H4 (cell line): ENCODE measurements around the gene SLC22A5. TPM values are rescaled to one million over a fixed set of nuclear protein-coding genes. Genes with fewer than 3 reads are reported as not detected.
"Not testable (repeated sequence)": the region's sequence is repeated elsewhere in the genome, so short reads cannot be mapped to it uniquely, and the experiment has no call there.

ENCODE experiments used
- DNase-seq: peaks from one replicate; pipeline ENCODE4 v3.0.0-alpha.2; 2015; ENCODE audit warnings: low spot score
- total RNA-seq: library from RNA; depleted of rRNA; stranded (reverse); fragments of >200 nt; shearing (Covaris generic); gene quantifications from 2 replicates; pipeline ENCODE4 v1.2.3, GENCODE V29; 2014

The SLC22A5 gene
- total RNA-seq, 1 experiment from 2014 or later, result 6.9 TPM

DNA sequence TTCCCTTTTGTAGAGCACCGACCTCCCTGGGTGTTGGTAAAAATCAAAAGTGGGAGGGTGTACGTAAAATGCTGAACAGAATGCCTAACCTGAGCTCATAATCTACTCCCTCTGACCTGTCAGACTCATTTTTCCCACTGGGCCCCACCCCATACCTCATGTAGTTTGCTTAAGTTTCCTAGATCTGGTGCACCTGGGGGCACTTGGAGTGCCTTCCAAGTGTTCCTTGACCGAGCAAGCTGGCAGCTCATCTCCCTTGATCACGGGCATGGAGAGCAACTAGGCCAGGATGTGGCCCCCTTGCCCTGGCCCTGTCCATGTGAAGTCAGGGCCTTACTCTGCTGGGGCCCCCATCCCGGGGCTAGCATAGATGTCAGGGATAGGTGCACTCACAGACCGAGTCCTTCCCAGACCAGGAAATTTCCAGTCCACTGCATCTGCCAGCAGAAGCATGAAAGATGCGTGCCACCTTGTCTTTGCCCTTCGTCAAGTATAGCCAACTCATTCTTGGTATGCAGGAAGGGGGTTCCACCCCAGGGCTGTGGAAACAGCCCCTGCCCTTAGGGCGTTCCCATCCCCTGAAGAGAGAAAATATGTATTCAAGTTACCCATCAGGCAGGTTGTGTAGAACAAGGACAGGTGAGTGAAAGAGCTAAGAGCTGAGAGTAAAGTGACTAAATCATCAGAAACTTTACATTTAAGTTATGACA, 41.9 kb downstream of the SLC22A5 start:
- DNase-seq, result no peak

DNA sequence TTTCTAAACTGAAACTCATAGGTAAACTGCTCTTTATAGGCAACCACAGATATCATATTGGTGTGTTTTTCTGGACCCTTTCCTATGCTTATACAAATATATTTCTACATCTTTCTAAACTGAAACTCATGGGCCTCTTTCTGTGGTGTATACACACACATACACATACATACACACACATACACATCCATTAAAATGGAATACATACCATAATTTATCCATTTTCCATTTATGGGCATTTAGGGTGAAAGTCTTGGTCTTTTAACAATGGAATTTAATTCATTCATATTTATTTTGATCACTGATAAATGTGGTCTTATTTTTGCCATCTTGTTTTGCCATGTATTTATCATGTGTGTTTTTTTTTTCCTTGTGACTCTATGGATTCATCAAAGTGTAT, 44.1 kb downstream of the SLC22A5 start:
- no peak for DNase-seq

DNA sequence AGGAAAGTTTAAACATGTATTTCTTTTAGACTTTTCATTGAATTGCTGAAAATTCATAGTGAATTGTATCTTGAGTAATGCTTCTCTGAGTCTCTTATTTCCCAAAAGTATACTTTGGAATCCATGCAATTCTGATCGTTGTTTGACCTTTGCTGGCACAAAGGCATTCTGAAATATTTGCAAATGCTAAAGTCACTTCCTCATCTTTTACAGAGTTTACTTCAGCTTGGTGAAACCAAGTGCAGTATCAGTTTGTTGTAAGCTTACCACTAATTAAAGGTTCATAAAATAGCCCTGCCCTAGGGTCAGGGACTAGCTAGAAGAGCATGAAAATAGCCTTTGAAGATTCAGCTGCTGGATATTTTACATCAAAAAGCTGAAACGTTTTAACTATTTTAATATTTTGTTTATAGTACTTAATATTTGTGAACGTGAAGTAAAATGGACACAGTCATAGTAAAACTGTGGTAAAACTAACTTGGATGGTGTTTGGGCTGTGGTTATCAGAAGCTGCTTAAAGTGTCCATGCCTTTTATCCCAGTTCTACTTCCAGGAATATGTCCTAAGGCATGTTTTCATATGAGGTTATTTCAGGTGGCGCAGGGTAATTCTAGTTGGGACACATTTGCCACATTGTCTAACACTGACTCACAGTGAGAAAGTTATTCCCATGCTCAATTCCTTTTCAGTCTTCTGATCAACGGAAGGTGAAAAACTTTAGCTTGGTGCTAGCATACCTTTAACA, 45.3 kb downstream of the SLC22A5 start:
- DNase-seq, result peak; percentile 94

DNA sequence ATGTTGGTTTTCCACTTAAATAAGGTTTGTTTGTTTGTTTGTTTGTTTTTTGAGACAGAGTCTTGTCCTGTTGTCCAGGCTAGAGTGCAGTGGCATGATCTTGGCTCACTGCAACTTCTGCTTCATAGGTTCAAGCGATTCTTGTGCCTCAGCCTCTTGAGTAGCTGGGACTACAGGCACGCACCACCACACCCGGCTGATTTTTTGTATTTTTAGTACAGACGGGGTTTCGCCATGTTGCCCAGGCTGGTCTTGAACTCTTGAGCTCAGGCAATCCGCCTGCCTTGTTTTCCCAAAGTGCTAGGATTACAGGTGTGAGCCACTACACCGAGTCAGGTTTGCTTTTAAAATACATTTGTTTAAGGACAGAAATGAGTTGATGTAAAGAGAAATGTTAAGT, 46.0 kb downstream of the SLC22A5 start:
- not testable (repeated sequence) for DNase-seq

DNA sequence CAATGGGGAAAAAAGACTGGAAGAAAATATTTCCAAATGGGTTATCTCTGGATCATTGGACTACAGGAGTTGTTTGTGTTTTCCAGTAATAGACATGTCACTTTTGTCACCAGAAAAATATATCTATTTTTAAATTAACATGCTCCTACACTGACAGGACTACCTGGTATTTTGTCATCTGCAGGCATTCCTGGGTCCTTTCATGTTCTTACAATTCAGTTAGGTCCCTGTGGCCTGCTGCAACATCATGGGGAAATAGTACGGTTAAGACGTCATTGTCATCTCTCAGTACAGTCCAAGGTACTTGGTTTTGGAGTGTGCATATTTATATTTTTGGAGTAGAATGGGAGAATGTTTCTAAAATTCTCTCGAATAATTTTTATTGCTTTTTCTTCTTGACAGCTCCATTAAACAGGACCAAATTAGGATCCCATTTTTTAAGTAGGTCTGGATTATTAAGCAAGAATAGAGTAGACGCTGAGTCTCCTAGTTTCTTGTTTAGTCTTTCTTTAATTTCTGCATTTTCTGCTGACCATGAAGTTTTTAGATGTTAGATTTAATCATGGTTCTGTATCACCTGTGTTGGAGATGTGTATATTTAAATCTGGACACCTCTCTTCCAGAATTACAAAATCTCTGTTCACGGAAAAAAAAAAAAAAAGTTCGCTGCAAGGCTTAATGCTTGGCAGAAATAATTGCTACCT, 46.9 kb downstream of the SLC22A5 start:
- no peak for DNase-seq

DNA sequence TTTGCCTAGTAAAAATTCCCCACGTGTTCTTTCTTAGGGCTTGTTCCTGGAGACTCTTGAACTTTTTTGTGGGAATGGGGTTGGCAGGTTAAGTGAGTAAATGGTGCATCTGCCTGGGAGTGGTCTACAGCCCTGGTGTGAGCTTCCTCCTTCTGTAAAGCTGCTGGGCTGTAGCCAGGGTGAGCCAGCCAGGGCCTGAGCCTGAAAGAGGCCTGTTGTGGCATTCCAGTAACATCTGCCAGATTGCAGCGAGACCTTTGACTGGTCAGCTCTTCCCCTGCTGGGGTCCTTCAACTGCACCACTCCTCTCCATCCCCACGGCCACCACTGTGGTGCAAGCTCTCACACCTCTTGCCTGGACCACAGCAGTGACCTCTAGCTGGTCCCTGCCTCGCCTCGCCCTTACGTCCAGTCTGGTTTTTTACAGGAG, 47.5 kb downstream of the SLC22A5 start:
- DNase-seq, result no peak

DNA sequence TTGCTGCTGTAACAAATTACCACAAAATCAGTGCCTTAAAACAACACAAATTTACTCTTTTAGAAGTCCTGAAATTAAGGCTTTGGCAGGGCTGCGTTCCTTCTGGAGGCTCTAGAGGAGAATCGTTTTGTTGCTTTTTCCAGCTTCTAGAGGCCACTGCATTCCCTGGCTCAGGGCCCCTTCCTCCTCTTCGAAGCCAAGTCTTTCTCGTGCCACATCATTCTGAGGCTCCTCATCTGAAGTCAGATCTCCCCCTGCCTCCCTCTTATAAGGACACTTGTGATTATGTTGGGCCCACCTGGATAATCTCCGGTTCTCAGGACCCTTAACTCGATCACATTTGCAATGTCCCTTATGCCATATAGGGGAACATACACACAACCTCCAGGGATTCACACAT, 48.0 kb downstream of the SLC22A5 start:
- DNase-seq, result no peak

DNA sequence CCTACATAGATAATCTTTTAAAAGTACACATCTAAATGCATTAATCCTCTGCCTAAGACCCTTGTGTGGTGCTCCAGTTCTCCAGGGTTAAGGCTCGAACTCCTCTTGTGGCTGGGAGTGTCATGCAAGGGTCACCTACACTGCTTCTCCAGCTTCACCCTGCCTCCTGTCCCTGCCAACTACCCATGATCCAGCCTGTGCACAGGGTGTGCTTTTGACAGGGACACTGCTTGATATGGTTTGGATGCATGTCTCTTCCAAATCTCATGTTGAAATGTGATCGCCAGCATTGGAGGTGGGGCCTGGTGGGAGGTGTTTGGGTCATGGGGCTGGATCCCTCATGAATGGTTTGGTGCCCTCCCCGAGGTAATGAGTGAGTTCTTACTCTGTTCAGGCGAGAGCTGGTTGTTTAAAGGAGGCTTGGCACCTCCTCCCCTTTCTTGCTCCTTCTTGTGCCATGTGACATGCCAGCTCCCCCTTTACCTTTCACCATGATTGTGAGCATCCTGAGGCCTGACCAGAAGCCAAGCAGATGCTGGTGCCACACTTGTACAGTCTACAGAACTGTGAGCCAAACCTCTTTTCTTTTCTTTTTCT, 48.5 kb downstream of the SLC22A5 start:
- DNase-seq, result no peak

DNA sequence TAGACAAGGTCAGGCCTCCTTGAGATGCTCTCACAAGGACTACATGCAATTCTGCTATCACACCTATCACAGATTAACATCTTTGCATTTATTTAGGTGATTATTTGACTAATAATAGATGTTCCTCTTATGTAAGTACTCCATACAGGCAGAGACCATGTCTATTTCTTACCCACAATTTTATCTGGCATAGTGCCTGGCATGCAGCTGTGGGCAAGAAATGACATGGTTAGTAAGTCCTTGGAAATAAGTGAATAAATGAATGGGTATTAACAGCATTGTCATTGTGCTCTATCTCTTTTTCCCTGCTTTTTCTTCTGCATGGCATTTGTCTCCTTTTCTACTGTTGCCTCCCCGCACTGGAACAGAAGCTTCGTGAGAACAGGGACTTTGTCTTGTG, 49.4 kb downstream of the SLC22A5 start:
- no peak for DNase-seq

DNA sequence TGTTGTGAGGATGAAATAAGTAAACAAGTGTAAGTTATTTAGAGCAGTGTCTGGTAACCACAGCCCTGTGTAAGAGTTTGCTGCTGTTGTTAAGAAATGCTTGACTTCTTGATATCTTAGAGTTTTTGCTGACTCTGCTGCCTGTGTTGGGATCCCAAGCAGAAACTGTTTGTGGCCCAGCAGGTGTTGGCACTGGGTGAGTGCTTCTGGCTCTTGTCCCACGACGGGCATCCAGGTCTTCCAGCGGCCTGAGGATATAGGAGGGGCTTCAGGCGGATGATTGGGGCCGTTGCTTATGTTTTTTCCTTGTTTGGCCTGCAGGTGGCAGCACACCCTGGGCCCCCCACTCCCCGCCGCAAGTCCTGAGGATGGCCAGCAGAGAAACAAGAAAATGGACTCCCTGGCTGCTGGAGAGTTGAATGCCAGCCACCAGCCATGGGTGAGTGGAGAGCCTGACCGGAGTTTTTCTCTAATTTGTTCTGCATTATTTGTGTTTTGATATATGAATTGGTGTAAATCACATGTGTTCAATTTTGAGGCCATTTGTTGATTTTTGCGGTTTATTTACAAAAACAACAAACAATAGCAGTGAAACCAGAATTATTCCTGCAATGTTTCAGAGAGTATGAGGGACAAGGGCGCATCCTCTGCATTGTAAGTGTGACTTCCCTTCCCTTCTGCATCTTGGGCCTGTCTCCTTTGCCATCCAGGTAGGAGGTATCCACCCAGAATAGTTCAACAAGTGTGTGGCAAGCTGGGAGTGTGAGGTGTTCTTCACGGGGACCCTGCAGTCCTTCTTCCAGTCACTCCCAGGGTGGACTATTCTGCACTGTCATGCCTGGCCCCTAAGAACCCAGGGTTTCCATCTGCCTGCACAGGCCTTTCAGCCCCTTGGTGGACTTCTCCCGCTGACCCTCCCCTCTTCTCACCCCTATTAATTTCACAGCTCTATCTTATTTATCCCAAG, 50.3 kb downstream of the SLC22A5 start:
- peak; percentile 79 for DNase-seq

DNA sequence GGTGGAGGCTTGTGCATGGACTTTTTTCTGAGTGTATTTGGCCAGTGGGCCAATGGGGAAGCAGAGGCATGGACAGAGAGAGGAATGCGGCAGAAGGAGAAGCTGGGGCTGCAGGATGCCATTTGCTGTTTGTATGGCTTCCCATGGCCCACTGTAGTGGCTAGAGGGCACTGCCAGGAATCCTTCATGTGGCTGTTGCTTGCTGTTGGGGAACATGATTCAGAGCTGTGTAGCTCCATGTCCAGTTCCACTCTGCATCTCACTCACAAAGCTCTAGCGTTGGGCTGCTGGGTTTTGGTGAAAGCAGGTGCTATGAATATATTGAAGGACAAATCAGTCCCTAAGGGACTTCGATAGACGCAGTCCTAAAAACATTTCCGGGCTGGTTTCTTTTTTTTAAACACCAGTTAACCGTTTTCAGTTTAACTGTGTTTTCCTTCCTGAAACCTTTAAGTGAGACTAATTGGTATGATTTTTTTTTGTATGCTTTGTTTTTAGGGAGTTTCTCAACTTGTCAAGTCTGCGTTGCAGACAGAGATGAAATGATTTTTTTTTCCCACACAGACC, 51.3 kb downstream of the SLC22A5 start:
- no peak for DNase-seq

DNA sequence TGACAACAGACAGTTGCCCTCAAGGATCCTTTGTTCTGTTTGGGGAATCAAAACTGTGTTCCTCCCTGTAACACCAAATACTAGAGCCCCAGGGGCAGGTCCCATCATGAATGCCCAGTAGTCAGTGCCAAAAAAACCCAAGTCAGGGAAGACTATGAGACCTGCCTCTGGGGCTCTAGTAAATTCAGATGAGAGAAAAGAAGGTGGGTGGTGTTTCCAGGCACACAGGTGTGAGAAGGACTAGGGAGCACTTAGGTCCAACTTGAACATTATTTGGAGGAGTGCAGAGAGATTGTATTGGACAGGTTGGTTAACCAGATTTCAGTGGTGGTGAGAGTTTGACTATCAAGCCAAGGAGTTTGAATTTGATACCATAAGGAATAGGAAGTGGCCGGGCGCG, 52.0 kb downstream of the SLC22A5 start:
- no peak for DNase-seq

DNA sequence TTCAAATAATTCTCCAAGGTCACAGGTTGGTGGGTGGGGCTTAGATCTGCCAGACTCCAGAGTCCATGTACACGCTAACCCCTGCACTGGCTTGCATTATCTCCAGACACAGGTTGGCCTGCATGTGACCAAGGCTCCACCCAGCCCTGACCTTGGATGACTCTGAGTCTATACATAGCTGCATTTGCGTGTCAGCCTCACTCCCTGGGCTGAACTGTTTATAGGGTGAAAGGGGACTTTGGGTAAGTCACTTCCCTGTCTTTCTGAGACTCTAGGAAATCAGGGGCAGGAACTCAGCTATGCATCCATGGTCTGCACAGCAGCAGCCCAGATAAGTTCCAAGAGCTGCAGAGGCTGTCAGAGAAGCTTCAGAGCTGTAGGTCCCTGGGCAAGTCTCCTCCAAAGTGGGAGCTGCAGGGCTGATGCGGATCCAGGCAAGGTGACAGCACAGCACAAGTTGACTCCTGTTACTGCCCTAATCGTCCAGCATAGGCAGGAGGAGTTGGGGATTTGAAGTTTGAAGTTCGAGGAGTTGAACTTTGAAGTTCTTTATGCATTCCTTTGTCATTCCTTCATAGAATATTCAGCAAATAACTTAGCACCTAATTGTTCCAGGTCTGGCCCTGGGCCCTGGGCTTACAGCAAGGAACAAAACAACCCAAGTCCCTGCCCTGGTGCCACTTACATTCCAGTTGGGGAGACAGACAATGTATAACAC, 53.4 kb downstream of the SLC22A5 start:
- DNase-seq, result peak; percentile 61

DNA sequence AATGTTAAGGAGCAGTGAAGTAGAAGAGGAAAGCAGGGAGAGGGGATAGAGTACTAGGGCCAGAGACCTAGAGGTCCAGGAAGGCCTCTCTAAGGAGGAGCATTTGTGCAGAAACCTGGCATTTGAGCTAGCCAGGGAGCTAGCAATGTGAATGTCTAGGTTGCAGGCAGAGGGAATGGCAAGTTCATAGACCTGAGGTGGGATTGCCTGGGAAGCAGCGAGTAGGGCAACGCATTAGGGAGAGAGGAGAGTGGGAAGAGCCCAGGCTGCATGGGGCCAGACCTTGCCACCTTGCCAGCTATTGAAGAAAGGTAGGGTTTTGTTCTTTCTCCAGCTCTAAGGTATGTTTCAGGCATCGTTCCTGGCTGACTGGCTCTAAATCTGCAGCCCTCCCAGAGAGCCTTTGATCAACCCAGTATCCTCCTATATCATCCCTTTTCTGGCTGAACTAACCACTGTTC, 54.0 kb downstream of the SLC22A5 start:
- DNase-seq, result no peak

DNA sequence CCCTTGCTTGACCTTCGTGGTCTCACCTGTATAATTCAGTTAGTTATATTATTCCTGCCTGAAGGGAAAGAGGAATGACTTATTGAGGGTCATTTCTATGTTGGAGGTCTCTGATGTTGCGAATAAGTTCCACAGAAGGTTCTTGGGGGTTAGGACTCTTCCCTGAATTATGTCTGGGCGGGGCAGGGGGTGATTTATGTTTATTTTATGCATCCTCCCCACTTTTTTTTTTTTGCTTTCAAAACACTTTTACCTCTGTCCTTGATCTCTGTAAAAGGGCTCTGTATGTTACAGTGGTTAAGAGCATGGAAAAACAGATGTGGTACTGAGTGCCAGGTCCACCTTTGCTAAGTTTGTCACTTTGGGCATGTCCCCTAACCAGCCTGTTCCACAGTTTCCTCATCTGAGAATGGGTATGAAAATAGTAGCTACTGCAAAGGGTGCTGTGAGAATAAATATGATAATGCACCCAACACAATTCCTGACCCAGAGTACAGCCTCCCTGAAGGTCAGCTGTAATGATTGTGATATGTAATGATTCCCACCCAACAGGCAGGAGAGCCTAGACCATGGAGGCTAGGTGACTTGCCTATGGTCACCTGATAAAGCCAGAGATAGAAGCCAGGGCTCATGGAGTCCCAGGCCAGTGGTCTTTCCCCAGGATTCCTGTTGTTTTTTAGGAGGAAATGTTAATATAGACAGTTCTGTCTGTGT, 54.8 kb downstream of the SLC22A5 start:
- no peak for DNase-seq

DNA sequence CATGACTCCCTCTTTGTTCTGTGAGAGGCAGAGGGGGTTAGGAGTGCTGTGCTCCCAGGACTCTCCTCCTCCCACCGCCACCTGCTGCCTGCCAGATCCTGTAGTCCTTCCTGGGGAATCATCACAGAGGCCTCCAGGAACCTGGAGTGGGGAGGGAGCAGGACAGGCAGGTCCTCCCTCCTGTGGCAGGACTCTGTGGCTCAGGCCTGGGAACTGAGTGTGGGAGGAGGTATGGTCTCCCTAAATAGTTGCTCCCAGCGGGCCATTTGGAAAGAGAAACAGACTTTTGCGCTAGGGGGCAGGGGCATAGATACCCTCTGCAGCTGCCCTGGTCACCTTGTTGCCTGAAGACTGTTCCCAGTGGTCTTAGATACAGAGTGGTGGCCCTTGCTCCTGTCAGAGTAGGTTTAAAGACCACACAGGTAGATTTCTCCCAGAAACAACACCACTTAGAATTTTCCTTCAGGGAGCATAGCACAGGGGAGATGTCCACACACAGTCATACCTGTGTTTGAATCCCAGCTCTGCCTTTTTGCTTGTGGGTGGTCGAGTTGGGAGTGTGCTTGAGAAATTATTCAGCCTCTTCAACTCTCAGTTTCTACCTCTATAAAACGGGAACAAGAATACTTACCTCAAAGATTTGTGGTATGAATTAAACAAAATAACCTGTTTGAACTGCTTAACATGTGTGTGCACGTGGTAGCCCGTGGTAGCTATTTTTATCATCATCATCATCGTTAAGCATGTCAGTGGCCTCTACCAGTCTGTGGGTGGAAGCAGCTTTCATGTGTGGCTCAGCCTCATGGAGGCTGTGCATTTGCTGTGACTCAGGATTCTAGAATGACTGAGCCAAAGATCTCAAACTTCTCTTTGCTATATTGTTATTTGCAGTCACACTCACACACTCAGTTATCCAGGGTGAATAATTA, 55.8 kb downstream of the SLC22A5 start:
- no peak for DNase-seq

DNA sequence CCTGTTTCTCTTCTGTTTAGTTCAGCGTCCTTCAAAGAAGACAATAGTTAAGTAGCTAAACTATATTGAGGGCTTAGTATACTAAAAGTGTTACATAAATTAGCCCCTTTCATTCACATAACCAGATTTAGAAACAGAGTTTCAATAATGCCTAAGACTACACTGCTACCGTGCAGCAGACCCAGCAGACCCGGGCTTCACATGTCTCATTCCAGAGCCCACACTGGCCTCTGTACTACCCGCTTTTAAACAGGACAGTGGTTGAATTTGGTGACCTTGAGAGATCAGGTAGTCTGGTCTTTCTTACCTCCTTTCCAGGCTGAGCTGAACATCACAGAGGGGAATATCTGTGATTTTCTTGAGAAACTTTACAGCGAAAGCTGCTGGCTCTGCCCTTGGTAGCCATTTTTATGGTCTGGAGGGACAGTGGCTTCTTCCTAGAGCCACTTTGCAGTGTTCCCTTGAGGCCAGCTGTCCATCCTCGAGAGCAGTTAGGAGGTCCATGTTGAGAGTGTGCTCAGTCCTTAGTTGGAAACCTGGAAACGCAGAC, 56.5 kb downstream of the SLC22A5 start:
- DNase-seq, result no peak
